ENCODE measurements around the gene CHTOP.
A peak's percentile ranks its signal among the peaks of the same experiment; 100 is the strongest.
"Not testable (repeated sequence)": the region's sequence is repeated elsewhere in the genome, so short reads cannot be mapped to it uniquely, and the experiment has no call there.

Gene CHTOP

GRCh38 chr1:153635872-153636271, 2.0 kb downstream of the CHTOP start:
- no peak for DNase-seq (ENCODE audit: low spot score)

GRCh38 chr1:153636312-153636711, 2.4 kb downstream of the CHTOP start:
- no peak for DNase-seq (ENCODE audit: low spot score)

- DNase-seq (ENCODE audit: low spot score) = no peak
These were observed 4.4 kb downstream of the CHTOP start for GRCh38 chr1:153638261-153638660.

- no peak for DNase-seq (ENCODE audit: low spot score)
These were observed 5.4 kb downstream of the CHTOP start for GRCh38 chr1:153639280-153639679.

GRCh38 chr1:153640213-153640612, 6.3 kb downstream of the CHTOP start:
- DNase-seq (ENCODE audit: low spot score) = not testable (repeated sequence)

GRCh38 chr1:153640861-153641260, 7.0 kb downstream of the CHTOP start:
- DNase-seq (ENCODE audit: low spot score) = no peak

GRCh38 chr1:153642161-153642560, 8.3 kb downstream of the CHTOP start:
- no peak for DNase-seq (ENCODE audit: low spot score)

- DNase-seq (ENCODE audit: low spot score) = no peak
These were observed 9.2 kb downstream of the CHTOP start for GRCh38 chr1:153643100-153643499.

GRCh38 chr1:153643816-153644215, 9.9 kb downstream of the CHTOP start:
- DNase-seq (ENCODE audit: low spot score) = no peak

- no peak for DNase-seq (ENCODE audit: low spot score)
These were observed 12.9 kb downstream of the CHTOP start for GRCh38 chr1:153646672-153647345.

- DNase-seq (ENCODE audit: low spot score) = no peak
These were observed 13.5 kb downstream of the CHTOP start for GRCh38 chr1:153647346-153647714.

- no peak for DNase-seq (ENCODE audit: low spot score)
These were observed 14.3 kb downstream of the CHTOP start for GRCh38 chr1:153648000-153648643.

- peak; percentile 39 for DNase-seq (ENCODE audit: low spot score)
These were observed 15.4 kb downstream of the CHTOP start for GRCh38 chr1:153649137-153649862.

- no peak for DNase-seq (ENCODE audit: low spot score)
These were observed 16.0 kb downstream of the CHTOP start for GRCh38 chr1:153649863-153650235.

- DNase-seq (ENCODE audit: low spot score) = no peak
These were observed 17.9 kb downstream of the CHTOP start for GRCh38 chr1:153651771-153652170.

GRCh38 chr1:153652805-153653500, 19.1 kb downstream of the CHTOP start:
- DNase-seq (ENCODE audit: low spot score) = no peak

- no peak for DNase-seq (ENCODE audit: low spot score)
These were observed 21.5 kb downstream of the CHTOP start for GRCh38 chr1:153655333-153655732.

GRCh38 chr1:153658400-153659174, 24.7 kb downstream of the CHTOP start, which contains the start of gene SNAPIN:
Gene SNAPIN, plus strand, starts transcription at chr1:153658703. Its CDS starts 41 bp downstream, at chr1:153658744.
- DNase-seq (ENCODE audit: low spot score) = peak; percentile 86

- no peak for DNase-seq (ENCODE audit: low spot score)
These were observed 25.3 kb downstream of the CHTOP start for GRCh38 chr1:153659175-153659534.

GRCh38 chr1:153659656-153660055, 25.8 kb downstream of the CHTOP start:
- DNase-seq (ENCODE audit: low spot score) = no peak

- DNase-seq (ENCODE audit: low spot score) = no peak
These were observed 27.3 kb downstream of the CHTOP start for GRCh38 chr1:153661111-153661708.

All from CD4-positive, alpha-beta T cell treated with Interleukin-6 at 100 ng/mL for 8 hours (primary cell).